ENCODE measurements around the gene WDFY4.

Gene WDFY4

DNA sequence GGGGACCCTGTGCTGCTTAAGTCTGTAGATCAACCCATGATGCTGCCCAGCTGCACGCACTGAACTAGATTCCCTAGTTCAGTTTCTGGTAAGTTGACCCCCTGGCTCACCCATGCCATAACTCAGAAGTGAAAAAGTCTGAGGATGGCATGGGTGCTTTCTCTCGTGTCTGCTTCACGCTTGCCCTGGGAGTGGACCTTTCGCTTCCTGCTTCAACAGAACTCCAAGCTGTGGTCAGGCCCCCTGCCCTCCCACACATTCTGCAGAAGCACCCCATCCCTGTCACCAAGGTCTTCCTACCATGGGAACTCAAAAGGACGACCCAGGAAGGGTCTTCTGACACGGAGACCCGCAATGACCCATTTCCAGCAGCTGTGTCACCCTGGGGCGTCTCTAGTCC is 215.1 kb downstream of the WDFY4 start:
- TF ChIP-seq, protein P1, sequence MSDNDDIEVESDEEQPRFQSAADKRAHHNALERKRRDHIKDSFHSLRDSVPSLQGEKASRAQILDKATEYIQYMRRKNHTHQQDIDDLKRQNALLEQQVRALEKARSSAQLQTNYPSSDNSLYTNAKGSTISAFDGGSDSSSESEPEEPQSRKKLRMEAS (IDR thresholded peaks at IDR 0.05) = no peak
- TF ChIP-seq ZBTB7A (IDR thresholded peaks at IDR 0.05; ENCODE audit: low read depth) (no peak), TAF1 (IDR thresholded peaks at IDR 0.05; ENCODE audit: low read depth) (no peak), TEAD4 (IDR thresholded peaks at IDR 0.05) (no peak), CREB1 (IDR thresholded peaks at IDR 0.05; ENCODE audit: low read depth) (no peak), FOXM1 (IDR thresholded peaks at IDR 0.05; ENCODE audit: borderline replicate concordance, low read depth) (no peak), YY1 (IDR thresholded peaks at IDR 0.05; ENCODE audit: low read depth) (no peak), NFIC (IDR thresholded peaks at IDR 0.05) (no peak), CEBPB (IDR thresholded peaks at IDR 0.05) (no peak), RAD21 (IDR thresholded peaks at IDR 0.05; ENCODE audit: low read depth) (no peak), EGR1 (IDR thresholded peaks at IDR 0.05) (no peak), TCF12 (IDR thresholded peaks at IDR 0.05; ENCODE audit: low read depth) (no peak), EP300 (IDR thresholded peaks at IDR 0.05; ENCODE audit: borderline replicate concordance) (no peak)
- TF ChIP-seq, protein P2, sequence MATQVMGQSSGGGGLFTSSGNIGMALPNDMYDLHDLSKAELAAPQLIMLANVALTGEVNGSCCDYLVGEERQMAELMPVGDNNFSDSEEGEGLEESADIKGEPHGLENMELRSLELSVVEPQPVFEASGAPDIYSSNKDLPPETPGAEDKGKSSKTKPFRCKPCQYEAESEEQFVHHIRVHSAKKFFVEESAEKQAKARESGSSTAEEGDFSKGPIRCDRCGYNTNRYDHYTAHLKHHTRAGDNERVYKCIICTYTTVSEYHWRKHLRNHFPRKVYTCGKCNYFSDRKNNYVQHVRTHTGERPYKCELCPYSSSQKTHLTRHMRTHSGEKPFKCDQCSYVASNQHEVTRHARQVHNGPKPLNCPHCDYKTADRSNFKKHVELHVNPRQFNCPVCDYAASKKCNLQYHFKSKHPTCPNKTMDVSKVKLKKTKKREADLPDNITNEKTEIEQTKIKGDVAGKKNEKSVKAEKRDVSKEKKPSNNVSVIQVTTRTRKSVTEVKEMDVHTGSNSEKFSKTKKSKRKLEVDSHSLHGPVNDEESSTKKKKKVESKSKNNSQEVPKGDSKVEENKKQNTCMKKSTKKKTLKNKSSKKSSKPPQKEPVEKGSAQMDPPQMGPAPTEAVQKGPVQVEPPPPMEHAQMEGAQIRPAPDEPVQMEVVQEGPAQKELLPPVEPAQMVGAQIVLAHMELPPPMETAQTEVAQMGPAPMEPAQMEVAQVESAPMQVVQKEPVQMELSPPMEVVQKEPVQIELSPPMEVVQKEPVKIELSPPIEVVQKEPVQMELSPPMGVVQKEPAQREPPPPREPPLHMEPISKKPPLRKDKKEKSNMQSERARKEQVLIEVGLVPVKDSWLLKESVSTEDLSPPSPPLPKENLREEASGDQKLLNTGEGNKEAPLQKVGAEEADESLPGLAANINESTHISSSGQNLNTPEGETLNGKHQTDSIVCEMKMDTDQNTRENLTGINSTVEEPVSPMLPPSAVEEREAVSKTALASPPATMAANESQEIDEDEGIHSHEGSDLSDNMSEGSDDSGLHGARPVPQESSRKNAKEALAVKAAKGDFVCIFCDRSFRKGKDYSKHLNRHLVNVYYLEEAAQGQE (IDR thresholded peaks at IDR 0.05; ENCODE audit: low read depth) = no peak
- TF ChIP-seq, protein P3, sequence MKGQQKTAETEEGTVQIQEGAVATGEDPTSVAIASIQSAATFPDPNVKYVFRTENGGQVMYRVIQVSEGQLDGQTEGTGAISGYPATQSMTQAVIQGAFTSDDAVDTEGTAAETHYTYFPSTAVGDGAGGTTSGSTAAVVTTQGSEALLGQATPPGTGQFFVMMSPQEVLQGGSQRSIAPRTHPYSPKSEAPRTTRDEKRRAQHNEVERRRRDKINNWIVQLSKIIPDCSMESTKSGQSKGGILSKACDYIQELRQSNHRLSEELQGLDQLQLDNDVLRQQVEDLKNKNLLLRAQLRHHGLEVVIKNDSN (IDR thresholded peaks at IDR 0.05) = no peak

DNA sequence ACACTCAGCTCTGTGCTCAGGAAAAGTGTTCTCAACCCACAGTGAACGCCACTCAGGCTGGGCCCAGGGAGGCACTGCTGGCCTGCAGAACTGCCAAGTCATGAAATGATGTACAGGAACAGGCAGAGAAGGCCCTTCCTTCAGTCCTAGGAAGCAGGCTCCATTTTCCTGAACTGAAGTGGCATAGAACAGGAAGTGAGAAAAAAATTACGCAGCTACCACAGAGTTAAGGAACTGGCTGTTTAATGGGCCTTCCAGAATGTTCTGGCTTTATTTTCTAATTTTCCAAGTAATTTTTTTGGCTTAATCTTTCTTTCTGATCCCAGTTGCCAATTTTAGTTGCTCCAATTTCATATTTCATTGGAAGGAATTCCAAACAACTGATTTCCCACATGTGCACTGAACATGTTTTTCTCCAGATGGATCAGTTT is 215.7 kb downstream of the WDFY4 start:
- no peak for TF ChIP-seq TEAD4 (IDR thresholded peaks at IDR 0.05)
- TF ChIP-seq CREB1 (IDR thresholded peaks at IDR 0.05; ENCODE audit: low read depth) = no peak
- no peak for TF ChIP-seq NFIC (IDR thresholded peaks at IDR 0.05)
- TF ChIP-seq RAD21 (IDR thresholded peaks at IDR 0.05; ENCODE audit: low read depth) = no peak
- TF ChIP-seq, protein P1 (IDR thresholded peaks at IDR 0.05) = no peak
- TF ChIP-seq TAF1 (IDR thresholded peaks at IDR 0.05; ENCODE audit: low read depth) = no peak
- TF ChIP-seq EGR1 (IDR thresholded peaks at IDR 0.05) = no peak
- TF ChIP-seq ZBTB7A (IDR thresholded peaks at IDR 0.05; ENCODE audit: low read depth) = no peak
- TF ChIP-seq CEBPB (IDR thresholded peaks at IDR 0.05) = no peak

DNA sequence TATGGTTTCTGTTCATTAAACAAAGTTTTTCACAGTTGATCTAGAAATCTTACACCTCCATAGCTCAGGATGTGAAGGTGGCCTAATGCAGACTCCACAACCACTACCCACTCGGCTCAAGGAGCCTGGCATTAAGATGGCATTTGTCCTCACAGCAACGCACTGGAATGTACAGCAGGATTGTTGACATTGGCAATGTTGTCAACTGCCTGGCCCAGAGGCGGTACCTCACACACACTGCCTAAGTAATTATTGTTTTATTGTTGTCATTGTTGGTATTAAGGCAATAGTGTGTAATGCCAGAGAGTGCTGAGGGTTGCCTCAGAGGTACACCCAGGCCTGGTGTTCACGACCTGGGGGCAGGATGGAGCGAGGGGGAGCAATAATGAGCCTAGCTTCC is 216.6 kb downstream of the WDFY4 start:
- TF ChIP-seq FOXM1 (IDR thresholded peaks at IDR 0.05; ENCODE audit: borderline replicate concordance, low read depth) (no peak), CREB1 (IDR thresholded peaks at IDR 0.05; ENCODE audit: low read depth) (no peak), CEBPB (IDR thresholded peaks at IDR 0.05) (no peak), TAF1 (IDR thresholded peaks at IDR 0.05; ENCODE audit: low read depth) (no peak), ZBTB7A (IDR thresholded peaks at IDR 0.05; ENCODE audit: low read depth) (no peak), YY1 (IDR thresholded peaks at IDR 0.05; ENCODE audit: low read depth) (no peak), NFIC (IDR thresholded peaks at IDR 0.05) (no peak), EP300 (IDR thresholded peaks at IDR 0.05; ENCODE audit: borderline replicate concordance) (no peak), TEAD4 (IDR thresholded peaks at IDR 0.05) (no peak), TCF12 (IDR thresholded peaks at IDR 0.05; ENCODE audit: low read depth) (no peak)
- TF ChIP-seq, protein P3 (IDR thresholded peaks at IDR 0.05) = no peak
- TF ChIP-seq, protein P2 (IDR thresholded peaks at IDR 0.05; ENCODE audit: low read depth) = no peak

DNA sequence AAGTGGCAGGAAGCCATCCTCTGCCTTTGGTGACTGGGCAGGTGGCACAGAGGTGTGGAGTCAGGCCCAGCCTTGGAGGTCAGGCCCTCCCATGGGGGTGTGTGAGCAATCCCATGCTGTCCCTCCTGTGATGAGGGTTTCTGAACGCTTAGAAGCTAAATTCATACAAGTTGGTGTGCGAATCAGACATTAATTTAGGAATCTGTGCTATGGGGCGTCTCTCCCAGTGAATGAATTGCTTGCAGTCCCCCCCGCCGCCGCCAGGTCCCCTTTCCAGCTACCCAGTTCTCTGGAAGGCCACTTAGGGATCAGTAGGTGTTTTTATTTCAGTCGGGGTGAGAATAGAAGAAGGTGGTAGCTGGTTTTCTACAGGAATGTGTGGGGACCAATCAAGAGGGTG is 217.4 kb downstream of the WDFY4 start:
- no peak for TF ChIP-seq TEAD4 (IDR thresholded peaks at IDR 0.05)
- TF ChIP-seq EP300 (IDR thresholded peaks at IDR 0.05; ENCODE audit: borderline replicate concordance) = no peak
- TF ChIP-seq, protein P1 (IDR thresholded peaks at IDR 0.05) = no peak
- no peak for TF ChIP-seq CEBPB (IDR thresholded peaks at IDR 0.05)
- no peak for TF ChIP-seq YY1 (IDR thresholded peaks at IDR 0.05; ENCODE audit: low read depth)
- TF ChIP-seq TCF12 (IDR thresholded peaks at IDR 0.05; ENCODE audit: low read depth) = no peak

DNA sequence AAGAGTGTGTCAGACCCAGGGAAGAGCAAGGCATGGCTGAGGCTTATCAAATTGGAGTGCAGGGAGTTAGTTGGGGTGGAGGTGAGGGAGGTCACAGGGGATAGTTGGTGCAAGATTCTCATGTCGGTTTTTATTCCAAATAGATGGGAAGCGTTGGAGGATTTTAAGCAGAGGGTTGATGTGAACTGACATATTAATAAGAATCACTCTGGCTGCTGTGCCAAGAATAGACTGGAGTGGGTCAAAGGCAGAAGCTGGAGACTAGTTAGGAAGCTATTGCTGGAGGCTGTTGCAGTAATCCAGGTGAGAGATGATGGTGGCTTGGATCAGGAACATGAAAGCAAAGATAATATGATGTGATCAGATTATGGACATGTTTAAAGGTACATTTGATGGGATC is 218.5 kb downstream of the WDFY4 start:
- TF ChIP-seq TAF1 (IDR thresholded peaks at IDR 0.05; ENCODE audit: low read depth) = no peak
- TF ChIP-seq, protein P1 (IDR thresholded peaks at IDR 0.05) = no peak
- no peak for TF ChIP-seq YY1 (IDR thresholded peaks at IDR 0.05; ENCODE audit: low read depth)
- no peak for TF ChIP-seq NFIC (IDR thresholded peaks at IDR 0.05)
- no peak for TF ChIP-seq CEBPB (IDR thresholded peaks at IDR 0.05)
- no peak for TF ChIP-seq EGR1 (IDR thresholded peaks at IDR 0.05)
- no peak for TF ChIP-seq FOXM1 (IDR thresholded peaks at IDR 0.05; ENCODE audit: borderline replicate concordance, low read depth)
- TF ChIP-seq TEAD4 (IDR thresholded peaks at IDR 0.05) = no peak
- no peak for TF ChIP-seq ZBTB7A (IDR thresholded peaks at IDR 0.05; ENCODE audit: low read depth)
- TF ChIP-seq CREB1 (IDR thresholded peaks at IDR 0.05; ENCODE audit: low read depth) = no peak
- TF ChIP-seq, protein P2 (IDR thresholded peaks at IDR 0.05; ENCODE audit: low read depth) = no peak
- no peak for TF ChIP-seq EP300 (IDR thresholded peaks at IDR 0.05; ENCODE audit: borderline replicate concordance)
- TF ChIP-seq TCF12 (IDR thresholded peaks at IDR 0.05; ENCODE audit: low read depth) = no peak
- TF ChIP-seq, protein P3 (IDR thresholded peaks at IDR 0.05) = no peak
- no peak for TF ChIP-seq RAD21 (IDR thresholded peaks at IDR 0.05; ENCODE audit: low read depth)

Data from Ishikawa (cell line).